Spleen (tissue), 7 donors: ENCODE data around the gene EIF5A2.

Experiments used
- POLR2A ChIP-seq, 3 donors: fragments of 450-650 bp; IDR thresholded peaks; one replicate each; pipeline ENCODE4 v1.5.1; 2017; ENCODE audit warnings: antibody characterized with exemption in 3 of 3, mild to moderate bottlenecking in 1 of 3
- POLR2AphosphoS5 ChIP-seq, 3 donors: sonication (generic); formaldehyde crosslinking; IDR thresholded peaks; one replicate each; pipeline ENCODE4 v1.5.1; 2017; ENCODE audit warnings: antibody characterized with exemption in 3 of 3
- TF ChIP-seq, protein P1 (sequence below), 11 experiments: fragments of 200-600 bp in 7 of 11; fragments of 450-650 bp in 4 of 11; sonication (generic) in 4 of 11; IDR thresholded peaks in 8 of 11; conservative IDR thresholded peaks in 3 of 11; 1 replicate in 7 of 11; 2 replicates in 4 of 11; pipeline versions ENCODE4 v1.4.0 to v1.8.0; 2016 to 2021; ENCODE audit warnings: antibody characterized with exemption in 11 of 11, inconsistent platforms in 4 of 11, mild to moderate bottlenecking in 1 of 11
- donor health status: DM: no; HTN: no; CAD: no; lungs with moderate emphysema.
- donor health status: DM: no; HTN: no; CAD: no.
- donor health status: DM: no; HTN: no; CAD: no.

DNA sequence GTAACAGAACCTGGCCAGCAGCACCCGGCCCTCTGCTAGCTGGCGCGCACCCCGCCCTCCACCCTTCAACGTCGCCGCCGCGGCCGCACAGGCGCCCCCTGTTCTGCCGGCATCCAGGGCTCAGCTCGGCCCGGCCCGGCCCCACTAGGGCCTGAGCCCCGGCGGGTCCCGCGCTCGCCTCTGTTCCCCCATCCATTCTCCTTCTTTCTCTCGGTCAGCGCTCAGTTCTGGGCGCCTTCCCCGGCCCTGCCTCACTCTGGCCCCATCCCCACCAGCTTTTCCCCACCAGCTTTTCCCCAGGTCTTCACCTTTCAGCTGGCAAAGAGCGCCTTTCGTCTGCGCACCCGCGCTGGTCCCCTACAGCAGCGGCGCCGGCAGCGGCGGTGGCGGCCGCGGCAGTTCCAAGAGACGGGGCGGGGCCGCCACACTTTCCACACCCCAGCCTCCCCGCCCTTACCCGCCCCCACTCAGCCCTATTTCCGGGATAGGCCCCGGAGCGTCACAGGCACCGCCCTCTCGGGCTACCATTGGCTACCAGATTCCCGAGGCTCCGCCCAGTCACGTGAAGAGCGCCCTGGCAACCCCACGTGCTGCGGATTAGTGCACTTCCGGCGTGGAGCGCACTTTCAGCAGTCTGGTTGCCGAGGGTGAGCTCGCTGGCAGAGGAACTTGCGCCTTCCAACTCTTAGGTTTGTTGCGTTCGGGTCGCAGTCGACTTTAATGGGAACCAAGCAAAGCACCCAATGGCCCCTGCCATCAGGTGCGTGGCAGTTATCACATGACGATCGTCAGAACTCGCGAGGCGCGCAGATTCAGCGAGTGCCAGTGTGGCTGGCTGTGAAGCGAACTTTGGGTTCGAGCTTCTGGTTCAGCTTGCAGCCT, at the start of gene EIF5A2:
- TF ChIP-seq, protein P1, sequence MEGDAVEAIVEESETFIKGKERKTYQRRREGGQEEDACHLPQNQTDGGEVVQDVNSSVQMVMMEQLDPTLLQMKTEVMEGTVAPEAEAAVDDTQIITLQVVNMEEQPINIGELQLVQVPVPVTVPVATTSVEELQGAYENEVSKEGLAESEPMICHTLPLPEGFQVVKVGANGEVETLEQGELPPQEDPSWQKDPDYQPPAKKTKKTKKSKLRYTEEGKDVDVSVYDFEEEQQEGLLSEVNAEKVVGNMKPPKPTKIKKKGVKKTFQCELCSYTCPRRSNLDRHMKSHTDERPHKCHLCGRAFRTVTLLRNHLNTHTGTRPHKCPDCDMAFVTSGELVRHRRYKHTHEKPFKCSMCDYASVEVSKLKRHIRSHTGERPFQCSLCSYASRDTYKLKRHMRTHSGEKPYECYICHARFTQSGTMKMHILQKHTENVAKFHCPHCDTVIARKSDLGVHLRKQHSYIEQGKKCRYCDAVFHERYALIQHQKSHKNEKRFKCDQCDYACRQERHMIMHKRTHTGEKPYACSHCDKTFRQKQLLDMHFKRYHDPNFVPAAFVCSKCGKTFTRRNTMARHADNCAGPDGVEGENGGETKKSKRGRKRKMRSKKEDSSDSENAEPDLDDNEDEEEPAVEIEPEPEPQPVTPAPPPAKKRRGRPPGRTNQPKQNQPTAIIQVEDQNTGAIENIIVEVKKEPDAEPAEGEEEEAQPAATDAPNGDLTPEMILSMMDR (IDR thresholded peaks at IDR 0.05 in 8 of 11, conservative IDR thresholded peaks at IDR 0.05 in 3 of 11) = no peak
- TF ChIP-seq POLR2A (IDR thresholded peaks at IDR 0.05) (no peak), POLR2AphosphoS5 (IDR thresholded peaks at IDR 0.05) (peak; percentile 71 to 80 (median 73))
